ENCODE data around the gene PRR19.

DNA sequence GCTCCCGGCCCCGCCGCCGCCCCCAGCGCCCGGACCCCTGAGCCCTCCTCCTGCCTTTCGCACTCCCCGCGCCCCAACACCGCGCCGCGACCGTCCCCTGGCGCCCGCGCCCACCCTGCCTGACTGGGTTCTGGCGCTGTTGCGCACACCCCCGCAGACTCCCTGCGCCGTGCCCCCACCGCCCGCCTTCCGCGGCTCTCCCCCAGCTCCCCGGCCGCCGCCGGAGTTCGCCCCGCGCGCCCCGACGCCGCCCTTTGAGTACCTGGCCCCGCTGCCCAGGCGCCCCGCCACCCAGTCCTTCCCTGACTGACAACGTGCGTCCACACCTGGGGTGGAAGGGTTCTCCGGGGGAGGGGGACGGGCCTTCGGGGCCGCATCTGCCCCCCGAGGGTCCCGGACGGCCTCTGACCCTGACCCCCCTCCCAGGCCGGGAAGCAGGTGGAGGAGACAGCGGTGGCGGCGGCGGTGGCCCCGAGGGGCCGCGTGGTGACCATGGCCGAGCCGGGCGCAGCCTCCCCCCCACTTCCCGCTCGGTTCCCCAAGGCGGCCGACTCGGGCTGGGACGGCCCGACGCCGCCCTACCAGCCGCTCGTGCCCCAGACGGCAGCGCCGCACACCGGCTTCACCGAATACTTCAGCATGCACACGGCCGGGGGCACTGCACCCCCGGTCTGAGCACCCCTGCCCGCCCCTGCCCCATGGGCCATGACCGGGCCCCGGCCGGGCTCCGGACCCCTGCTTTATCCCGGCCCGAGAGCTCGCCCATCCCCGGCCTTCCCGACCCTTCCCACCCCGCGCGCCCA is 22.1 kb downstream of the PRR19 start:
- TF ChIP-seq, protein P1, sequence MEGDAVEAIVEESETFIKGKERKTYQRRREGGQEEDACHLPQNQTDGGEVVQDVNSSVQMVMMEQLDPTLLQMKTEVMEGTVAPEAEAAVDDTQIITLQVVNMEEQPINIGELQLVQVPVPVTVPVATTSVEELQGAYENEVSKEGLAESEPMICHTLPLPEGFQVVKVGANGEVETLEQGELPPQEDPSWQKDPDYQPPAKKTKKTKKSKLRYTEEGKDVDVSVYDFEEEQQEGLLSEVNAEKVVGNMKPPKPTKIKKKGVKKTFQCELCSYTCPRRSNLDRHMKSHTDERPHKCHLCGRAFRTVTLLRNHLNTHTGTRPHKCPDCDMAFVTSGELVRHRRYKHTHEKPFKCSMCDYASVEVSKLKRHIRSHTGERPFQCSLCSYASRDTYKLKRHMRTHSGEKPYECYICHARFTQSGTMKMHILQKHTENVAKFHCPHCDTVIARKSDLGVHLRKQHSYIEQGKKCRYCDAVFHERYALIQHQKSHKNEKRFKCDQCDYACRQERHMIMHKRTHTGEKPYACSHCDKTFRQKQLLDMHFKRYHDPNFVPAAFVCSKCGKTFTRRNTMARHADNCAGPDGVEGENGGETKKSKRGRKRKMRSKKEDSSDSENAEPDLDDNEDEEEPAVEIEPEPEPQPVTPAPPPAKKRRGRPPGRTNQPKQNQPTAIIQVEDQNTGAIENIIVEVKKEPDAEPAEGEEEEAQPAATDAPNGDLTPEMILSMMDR (IDR thresholded peaks at IDR 0.05), result no peak
- no peak for TF ChIP-seq EP300 (IDR thresholded peaks at IDR 0.05)

Measured in tibial nerve (tissue), 4 donors.